Peyer's patch (tissue), 4 donors: ENCODE data around the gene ANO9. TPM values are rescaled to one million over a fixed set of nuclear protein-coding genes. Genes with fewer than 3 reads are reported as not detected.

Source experiments
- DNase-seq, 3 donors: peaks; one replicate each; pipeline ENCODE4 v3.0.0-alpha.2; 2017 to 2019
- H3K27ac ChIP-seq, 4 donors: fragments of 200-600 bp; sonication (generic); one replicate each; pipeline ENCODE4 v1.5.1; 2016 to 2019
- H3K27me3 ChIP-seq, 2 donors: fragments of 200-600 bp; sonication (generic); one replicate each; pipeline ENCODE4 v1.5.1; 2019
- H3K36me3 ChIP-seq, 3 donors: fragments of 200-600 bp; sonication (generic); one replicate each; pipeline ENCODE4 v1.5.1; 2016 to 2019
- H3K4me1 ChIP-seq, 4 donors: fragments of 200-600 bp; sonication (generic); one replicate each; pipeline ENCODE4 v1.5.1; 2016 to 2019
- H3K4me3 ChIP-seq, 4 donors: fragments of 200-600 bp; sonication (generic); 1 replicate in 3 of 4; 2 replicates in 1 of 4; pipeline ENCODE4 v1.5.1; 2016 to 2019; ENCODE audit warnings: mild to moderate bottlenecking in 1 of 4
- H3K9me3 ChIP-seq, 4 donors: fragments of 200-600 bp; sonication (generic); one replicate each; pipeline ENCODE4 v1.5.1; 2016 to 2019; ENCODE audit warnings: mild to moderate bottlenecking in 1 of 4
- POLR2A ChIP-seq, 2 donors: fragments of 450-650 bp; IDR thresholded peaks; one replicate each; pipeline ENCODE4 v1.5.1; 2017; ENCODE audit warnings: antibody characterized with exemption in 2 of 2, mild to moderate bottlenecking in 2 of 2, moderate library complexity in 2 of 2
- total RNA-seq, 4 donors: library from RNA; depleted of rRNA; stranded (reverse); fragments of >200 nt; gene quantifications; one replicate each; pipeline ENCODE4 v1.1.0, GENCODE V29; 2016
- TF ChIP-seq, protein P1 (sequence below), 6 experiments: fragments of 450-650 bp in 4 of 6; fragments of 200-600 bp in 2 of 6; sonication (generic) in 1 of 6; IDR thresholded peaks; one replicate each; pipeline ENCODE4 v1.5.1; 2017 to 2019; ENCODE audit warnings: antibody characterized with exemption in 6 of 6, mild to moderate bottlenecking in 3 of 6, moderate library complexity in 1 of 6

Gene ANO9
- total RNA-seq, 4 donors from 2014 or later: 161 to 474 (median 254) TPM

DNA sequence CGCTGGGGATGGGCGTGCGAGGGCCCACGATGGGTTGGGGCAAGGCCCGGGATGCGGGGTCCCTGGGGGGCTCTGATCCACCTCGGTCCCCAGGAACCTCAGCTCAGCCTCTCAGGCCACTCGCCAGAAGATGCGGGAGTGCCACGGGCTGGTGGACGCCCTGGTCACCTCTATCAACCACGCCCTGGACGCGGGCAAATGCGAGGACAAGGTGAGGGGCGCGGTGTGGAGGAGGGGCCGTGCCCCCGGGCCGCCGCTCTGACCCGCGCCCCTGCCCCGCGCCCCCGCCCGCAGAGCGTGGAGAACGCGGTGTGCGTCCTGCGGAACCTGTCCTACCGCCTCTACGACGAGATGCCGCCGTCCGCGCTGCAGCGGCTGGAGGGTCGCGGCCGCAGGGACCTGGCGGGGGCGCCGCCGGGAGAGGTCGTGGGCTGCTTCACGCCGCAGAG, 41.5 kb downstream of the ANO9 start:
- peaks cover 0 to 19% (median 7%) of the 10 kb centered on the region in 4 donors for H3K4me1 ChIP-seq
- DNase-seq: no peak
- no peak overlapping the region for H3K27ac ChIP-seq
- no peak overlapping the region for H3K4me3 ChIP-seq
- H3K9me3 ChIP-seq: no peaks in the 10 kb centered on the region
- no peaks in the 10 kb centered on the region for H3K27me3 ChIP-seq
- TF ChIP-seq POLR2A (IDR thresholded peaks at IDR 0.05): no peak
- TF ChIP-seq, protein P1, sequence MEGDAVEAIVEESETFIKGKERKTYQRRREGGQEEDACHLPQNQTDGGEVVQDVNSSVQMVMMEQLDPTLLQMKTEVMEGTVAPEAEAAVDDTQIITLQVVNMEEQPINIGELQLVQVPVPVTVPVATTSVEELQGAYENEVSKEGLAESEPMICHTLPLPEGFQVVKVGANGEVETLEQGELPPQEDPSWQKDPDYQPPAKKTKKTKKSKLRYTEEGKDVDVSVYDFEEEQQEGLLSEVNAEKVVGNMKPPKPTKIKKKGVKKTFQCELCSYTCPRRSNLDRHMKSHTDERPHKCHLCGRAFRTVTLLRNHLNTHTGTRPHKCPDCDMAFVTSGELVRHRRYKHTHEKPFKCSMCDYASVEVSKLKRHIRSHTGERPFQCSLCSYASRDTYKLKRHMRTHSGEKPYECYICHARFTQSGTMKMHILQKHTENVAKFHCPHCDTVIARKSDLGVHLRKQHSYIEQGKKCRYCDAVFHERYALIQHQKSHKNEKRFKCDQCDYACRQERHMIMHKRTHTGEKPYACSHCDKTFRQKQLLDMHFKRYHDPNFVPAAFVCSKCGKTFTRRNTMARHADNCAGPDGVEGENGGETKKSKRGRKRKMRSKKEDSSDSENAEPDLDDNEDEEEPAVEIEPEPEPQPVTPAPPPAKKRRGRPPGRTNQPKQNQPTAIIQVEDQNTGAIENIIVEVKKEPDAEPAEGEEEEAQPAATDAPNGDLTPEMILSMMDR (IDR thresholded peaks at IDR 0.05): no peak
- peaks cover 0 to 42% (median 0%) of the 10 kb centered on the region in 3 donors for H3K36me3 ChIP-seq

DNA sequence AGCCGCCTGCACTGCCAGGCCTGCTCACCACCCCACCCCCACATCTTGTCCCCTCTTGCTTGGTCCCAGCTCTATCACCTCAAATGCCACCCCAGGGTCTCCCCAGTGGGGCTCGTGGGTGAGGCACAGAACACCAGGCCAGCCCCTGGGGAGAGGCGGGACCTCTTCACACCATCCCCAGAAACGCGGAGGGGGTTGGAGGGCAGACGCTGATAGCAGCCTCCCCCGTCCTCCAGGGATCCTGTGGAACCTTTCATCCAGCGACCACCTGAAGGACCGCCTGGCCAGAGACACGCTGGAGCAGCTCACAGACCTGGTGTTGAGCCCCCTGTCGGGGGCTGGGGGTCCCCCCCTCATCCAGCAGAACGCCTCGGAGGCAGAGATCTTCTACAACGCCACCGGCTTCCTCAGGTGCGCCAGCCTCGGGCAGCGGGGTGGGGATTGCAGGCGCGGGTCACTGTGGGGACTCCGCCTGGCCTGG, 42.0 kb downstream of the ANO9 start:
- H3K36me3 ChIP-seq: peaks cover 0 to 42% (median 0%) of the 10 kb centered on the region in 3 donors
- H3K27ac ChIP-seq: no peak overlapping the region
- no peaks in the 10 kb centered on the region for H3K9me3 ChIP-seq
- TF ChIP-seq, protein P1 (IDR thresholded peaks at IDR 0.05): no peak
- TF ChIP-seq POLR2A (IDR thresholded peaks at IDR 0.05): no peak
- H3K4me3 ChIP-seq: no peak overlapping the region
- no peak for DNase-seq
- H3K27me3 ChIP-seq: no peaks in the 10 kb centered on the region
- peaks cover 0 to 19% (median 7%) of the 10 kb centered on the region in 4 donors for H3K4me1 ChIP-seq

DNA sequence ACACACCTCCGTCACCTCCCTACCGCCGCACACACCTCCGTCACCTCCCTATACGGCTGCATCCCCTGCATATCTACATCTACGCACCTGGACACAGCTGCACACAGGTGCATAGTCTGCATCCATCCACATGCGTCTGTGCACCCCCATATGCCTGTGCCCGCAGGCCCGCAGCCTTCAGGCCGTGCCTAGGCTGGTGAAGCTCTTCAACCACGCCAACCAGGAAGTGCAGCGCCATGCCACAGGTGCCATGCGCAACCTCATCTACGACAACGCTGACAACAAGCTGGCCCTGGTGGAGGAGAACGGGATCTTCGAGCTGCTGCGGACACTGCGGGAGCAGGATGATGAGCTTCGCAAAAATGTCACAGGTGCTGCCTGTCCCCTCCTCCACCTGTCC, 43.0 kb downstream of the ANO9 start:
- DNase-seq: no peak
- Histone ChIP-seq H3K4me1 (peaks cover 0 to 19% (median 7%) of the 10 kb centered on the region in 4 donors), H3K36me3 (peaks cover 0 to 33% (median 0%) of the 10 kb centered on the region in 3 donors), H3K27ac (no peak overlapping the region), H3K27me3 (no peaks in the 10 kb centered on the region), H3K4me3 (no peak overlapping the region), H3K9me3 (no peaks in the 10 kb centered on the region)
- no peak for TF ChIP-seq POLR2A (IDR thresholded peaks at IDR 0.05)
- TF ChIP-seq, protein P1 (IDR thresholded peaks at IDR 0.05): no peak

DNA sequence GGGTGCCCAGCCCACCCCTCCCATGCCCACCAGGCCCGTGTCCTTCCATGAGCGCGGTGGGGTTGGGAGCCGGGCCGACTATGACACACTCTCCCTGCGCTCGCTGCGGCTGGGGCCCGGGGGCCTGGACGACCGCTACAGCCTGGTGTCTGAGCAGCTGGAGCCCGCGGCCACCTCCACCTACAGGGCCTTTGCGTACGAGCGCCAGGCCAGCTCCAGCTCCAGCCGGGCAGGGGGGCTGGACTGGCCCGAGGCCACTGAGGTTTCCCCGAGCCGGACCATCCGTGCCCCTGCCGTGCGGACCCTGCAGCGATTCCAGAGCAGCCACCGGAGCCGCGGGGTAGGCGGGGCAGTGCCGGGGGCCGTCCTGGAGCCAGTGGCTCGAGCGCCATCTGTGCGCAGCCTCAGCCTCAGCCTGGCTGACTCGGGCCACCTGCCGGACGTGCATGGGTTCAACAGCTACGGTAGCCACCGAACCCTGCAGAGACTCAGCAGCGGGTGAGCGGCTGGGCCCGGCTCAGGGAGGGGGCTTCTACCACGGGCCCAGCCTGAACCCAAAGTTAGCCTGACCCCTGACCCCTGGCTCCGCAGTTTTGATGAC, 44.8 kb downstream of the ANO9 start:
- peaks cover 0 to 24% (median 0%) of the 10 kb centered on the region in 3 donors for H3K36me3 ChIP-seq
- H3K27me3 ChIP-seq: no peaks in the 10 kb centered on the region
- peak overlapping the region in 2 of 4 donors; percentile 9 to 66 for H3K27ac ChIP-seq
- peak overlapping the region; percentile 26 to 50 (median 46) for H3K4me3 ChIP-seq
- H3K9me3 ChIP-seq: no peaks in the 10 kb centered on the region
- no peak for TF ChIP-seq POLR2A (IDR thresholded peaks at IDR 0.05)
- TF ChIP-seq, protein P1 (IDR thresholded peaks at IDR 0.05): peak in 5 of 6 experiments; percentile 31 to 67 (median 47)
- DNase-seq: peak in 2 of 3 donors; percentile 77 to 86
- H3K4me1 ChIP-seq: peaks cover 0 to 24% (median 9%) of the 10 kb centered on the region in 4 donors

DNA sequence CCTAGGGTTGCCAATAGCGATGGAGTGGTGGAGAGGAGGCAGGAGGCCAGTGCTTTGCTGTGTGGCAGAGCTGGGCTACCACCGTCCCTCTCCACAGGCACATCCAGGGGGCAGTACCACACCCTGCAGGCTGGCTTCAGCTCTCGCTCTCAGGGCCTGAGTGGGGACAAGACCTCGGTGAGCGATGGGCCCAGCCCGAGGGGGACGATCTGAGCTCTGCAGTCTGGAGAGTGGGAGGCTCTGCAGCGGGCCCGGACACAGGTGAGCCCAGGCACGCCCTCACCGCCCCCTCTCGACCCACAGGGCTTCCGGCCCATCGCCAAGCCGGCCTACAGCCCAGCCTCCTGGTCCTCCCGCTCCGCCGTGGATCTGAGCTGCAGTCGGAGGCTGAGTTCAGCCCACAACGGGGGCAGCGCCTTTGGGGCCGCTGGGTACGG, 45.3 kb downstream of the ANO9 start:
- peaks cover 0 to 24% (median 0%) of the 10 kb centered on the region in 3 donors for H3K36me3 ChIP-seq
- H3K27me3 ChIP-seq: no peaks in the 10 kb centered on the region
- TF ChIP-seq, protein P1 (IDR thresholded peaks at IDR 0.05): peak in 1 of 6 experiments; percentile 4
- no peak for TF ChIP-seq POLR2A (IDR thresholded peaks at IDR 0.05)
- H3K27ac ChIP-seq: peak overlapping the region in 2 of 4 donors; percentile 9 to 66
- H3K4me1 ChIP-seq: peaks cover 0 to 24% (median 9%) of the 10 kb centered on the region in 4 donors
- peak overlapping the region; percentile 26 to 50 (median 46) for H3K4me3 ChIP-seq
- peak in 1 of 3 donors; percentile 39 for DNase-seq
- H3K9me3 ChIP-seq: no peaks in the 10 kb centered on the region
